HK-2 (cell line): ENCODE measurements around the gene ZFHX3.

Experiments used
- DNase-seq: peaks from one replicate; pipeline ENCODE4 v3.0.0-alpha.2; 2018; ENCODE audit not compliant: unreplicated experiment

ZFHX3 gene

DNA sequence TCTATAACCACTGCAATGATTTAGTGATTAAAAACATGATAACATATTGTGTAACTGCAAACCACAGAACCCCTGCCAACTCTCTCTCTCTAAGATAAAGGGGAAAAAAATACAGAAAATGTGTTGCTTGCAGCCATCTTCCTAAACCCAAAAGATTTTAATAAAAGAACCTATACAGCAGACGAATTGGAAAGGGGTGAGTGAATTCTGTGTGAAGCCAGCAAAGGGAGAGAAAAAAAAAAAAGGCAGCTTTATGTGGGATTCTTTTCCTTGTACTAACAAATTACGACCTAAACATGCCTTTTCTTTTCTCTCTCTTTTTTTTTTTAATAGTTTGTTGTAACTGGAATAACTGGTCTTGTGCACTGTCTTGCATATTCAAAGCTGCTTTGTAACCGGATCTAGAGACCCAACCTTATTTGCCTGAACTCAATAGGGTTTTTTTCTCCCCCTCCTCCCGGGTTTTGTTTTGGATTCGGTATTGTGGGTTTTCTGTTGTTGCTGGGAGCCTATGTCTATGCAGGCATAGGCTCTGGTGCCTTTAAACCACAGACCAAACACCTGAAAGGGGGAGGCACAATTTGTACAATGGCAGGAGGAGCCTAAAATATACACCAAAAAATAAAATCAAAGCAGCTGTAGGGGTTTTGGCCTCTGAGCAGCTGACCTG is 7.0 kb upstream of the ZFHX3 start:
- no peak for DNase-seq

DNA sequence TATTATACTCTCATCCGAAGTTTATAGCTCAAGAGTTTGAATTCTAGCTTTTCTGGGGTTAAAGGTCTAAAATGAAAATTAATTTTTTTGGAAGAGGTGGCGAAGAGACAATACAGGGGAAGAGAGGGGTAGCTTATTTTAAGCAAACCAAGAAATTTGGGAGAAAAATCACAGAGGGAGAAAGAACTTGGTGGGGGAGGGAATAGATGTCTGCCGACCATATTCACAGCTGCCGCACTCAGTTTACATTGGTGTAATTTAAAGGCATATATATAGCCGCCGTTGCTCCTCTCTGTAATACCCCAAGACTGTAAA is 6.5 kb upstream of the ZFHX3 start:
- DNase-seq = no peak

DNA sequence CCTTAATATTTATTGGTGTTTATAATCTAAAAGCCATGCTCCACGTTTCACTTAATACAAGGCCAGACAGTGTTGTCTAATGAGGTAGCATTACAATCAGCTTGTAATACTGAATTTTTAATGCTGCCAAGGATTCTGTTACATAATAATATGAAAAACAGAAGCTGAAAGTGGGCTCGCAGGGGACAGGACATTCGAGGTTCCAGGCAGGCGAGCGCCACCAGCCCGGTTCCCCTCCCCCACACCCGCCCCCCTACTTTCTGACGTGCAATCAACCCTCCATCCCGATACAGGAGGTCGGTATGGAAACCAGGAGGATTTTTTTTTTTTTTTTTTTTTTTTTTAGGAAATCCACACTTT is 6.2 kb upstream of the ZFHX3 start:
- DNase-seq = no peak

DNA sequence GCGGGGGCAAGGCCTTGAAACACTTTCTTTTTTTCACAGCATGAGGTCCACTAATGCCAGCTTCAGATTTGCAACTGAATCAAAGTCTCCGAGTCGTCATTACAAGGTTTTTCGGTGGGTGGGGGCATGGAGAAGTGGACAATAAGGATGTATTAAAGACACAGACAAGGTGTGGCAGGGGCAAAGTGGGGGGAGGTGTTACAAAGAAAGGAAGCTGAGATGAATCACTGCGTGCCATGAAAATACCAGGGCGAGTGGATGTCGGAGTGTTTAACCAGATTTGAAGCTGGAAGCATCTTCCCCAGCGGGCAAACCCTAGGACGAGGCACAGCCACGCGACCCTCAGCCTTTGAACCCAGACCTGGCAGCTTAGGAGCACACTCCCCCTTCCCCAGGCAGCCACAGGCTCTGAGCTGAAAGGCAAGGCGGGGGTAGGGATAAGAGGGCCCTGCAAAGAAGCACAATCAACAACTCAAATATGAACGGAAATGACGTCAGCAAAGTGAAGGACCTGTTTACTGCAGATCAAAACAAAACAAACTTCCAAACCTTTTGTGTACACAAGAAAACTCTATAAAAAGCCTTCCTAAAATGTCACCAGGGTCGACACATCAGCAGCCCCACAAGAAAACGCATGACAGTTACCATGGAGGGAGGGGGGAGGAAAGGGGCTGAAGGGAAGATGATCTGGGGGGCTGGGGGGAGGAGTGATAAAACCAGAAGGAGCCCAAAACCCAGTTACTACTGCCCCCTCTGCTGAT is 5.6 kb upstream of the ZFHX3 start:
- no peak for DNase-seq

DNA sequence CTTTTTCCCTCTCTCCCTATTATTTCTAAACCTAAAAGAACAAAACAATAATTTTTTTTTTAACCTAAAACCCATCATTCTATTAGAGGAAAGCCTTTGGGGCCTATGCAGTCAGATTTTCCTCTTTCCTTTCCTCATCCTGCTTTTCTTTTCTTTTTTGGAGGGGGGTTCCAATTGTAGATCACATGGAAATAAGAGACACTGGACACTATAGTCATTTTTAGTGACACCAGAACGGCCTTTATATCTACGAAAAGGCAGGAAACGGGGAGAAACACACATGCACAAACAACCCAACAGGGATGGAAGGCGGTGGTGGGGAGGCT is 5.1 kb upstream of the ZFHX3 start:
- DNase-seq = no peak

DNA sequence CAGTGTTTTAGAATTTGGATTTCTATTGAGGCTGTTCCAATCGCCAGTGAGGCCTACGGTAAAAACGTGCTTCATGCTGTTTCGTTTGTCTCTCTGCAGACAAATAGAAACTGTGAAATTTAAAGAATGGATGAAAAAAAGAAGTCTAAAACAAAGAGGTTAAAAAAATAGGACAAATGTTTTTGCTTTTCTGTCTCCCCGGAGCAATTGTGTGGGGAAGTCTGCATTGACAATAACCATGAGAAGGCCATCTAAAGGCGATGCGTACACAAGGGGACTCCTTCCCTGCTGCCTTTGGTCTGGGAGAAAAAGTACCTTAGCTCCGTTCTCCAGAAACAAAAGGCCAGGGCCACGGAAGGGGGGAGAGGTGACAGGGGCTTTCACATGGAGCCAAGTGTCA is 4.6 kb upstream of the ZFHX3 start:
- DNase-seq = no peak

DNA sequence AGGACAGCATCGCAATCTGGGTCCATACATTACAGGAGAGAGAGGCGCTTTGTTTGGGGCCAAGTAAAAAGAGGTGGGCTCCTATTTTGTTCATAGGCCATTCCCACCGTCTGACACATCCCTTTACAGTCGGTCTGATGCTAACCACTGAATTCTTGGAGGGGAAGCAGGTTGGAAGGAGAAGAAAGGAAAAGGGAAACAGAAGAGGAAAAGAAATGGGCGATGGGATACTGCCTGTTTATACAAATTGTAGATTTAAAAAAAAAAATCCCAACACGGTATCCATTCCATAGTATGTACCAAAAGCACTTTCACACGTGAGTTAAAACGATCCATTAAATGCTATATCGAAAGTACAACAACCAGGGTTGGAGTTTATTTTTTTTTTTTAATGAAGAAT is 4.0 kb upstream of the ZFHX3 start:
- DNase-seq = no peak

DNA sequence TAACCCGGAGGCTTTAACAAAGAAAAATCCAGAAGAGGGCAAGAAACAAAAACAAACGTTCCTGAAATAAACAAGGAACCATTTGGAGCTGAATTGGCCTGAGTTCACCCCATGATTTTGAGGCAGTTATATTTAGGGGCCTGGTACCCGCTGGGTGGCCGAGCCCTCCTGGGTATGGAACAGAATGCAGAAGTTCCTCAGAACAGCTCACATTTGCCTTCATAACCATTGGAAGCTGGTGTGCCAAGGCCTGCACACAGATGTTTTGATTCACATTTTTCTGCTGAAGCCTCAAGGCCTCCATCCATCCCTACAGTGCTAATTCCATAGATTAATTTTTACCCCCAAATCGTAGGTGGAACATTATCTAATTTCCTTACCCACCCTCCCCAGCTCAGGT is 3.3 kb upstream of the ZFHX3 start:
- DNase-seq = no peak

DNA sequence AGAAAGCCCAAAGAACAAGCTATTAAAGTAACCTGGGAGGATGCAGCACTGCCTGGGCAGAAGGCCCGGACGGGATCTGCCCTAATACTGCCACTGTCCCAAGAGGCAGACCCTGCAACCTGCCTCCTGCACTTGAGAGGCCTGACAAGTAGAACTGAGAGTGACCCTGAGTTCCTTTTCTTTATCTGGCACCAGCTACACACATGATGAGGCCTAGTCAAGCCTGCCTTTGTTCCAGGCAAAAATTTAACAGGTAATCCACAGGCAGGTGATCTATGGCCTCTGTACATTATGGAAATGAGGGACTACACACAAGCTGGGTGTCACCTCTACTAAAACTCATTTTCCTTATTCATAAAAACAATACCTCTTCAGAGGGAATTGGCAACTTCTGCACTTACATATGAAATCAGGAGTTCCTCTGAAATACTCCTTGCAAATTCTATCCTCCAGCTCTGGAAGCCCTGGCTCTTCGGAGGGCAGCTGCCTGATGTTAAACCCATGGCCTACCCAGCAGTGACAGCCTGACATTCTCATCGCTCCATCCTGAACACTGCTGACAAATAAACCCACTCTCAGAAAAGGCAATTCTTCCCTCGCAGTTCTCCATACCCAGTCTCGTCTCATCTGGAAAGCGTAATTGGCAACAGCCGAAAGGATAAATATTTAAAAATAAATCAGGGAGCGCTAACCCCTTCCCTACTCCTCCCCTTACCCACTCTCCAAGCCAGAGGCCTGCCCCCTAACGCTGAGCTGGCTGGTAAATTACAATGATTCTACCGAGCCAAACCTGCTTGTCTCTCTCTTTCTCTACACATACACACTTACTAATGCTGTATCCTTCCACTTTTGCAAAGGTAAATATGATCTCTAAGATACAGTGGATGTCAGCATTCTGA is 2.5 kb upstream of the ZFHX3 start:
- no peak for DNase-seq

DNA sequence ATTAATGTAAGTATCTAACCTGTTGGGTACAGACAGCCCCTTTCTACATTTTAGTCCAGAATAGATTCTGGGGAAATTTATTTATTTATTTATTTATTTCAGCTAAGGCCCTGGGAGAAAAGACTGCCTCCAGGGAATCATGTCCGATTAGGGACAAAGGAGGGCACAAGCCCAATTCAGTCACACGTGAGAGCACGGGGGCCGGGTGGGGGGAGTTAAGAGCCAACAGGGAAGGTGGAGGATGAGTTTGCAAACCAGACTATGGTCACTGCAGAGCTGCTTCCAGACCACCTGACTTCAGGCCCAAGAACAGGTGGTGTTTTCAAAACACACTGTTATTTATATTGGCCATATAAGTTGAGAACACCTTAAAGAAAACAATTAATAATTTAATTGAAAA is 1.6 kb upstream of the ZFHX3 start:
- DNase-seq = no peak

DNA sequence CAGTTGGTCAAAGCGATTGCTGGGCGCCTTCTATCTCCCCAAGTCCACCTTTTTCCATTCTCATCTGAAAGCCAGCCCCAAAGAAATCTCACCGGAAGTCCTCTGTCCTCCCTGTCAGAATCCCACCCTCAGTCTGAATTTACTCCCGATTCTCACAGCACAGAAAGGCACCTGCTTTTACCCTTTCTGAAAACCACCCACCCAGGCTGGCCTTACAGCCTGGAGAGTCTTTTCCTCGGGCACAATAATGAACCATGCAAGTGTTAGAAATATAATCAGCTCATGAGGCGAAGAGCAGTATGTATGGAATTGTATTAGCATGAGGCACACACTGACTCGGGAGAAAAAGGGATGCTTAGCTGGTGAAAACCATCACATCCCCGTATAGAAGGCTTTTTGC is 1.2 kb upstream of the ZFHX3 start:
- DNase-seq = no peak

DNA sequence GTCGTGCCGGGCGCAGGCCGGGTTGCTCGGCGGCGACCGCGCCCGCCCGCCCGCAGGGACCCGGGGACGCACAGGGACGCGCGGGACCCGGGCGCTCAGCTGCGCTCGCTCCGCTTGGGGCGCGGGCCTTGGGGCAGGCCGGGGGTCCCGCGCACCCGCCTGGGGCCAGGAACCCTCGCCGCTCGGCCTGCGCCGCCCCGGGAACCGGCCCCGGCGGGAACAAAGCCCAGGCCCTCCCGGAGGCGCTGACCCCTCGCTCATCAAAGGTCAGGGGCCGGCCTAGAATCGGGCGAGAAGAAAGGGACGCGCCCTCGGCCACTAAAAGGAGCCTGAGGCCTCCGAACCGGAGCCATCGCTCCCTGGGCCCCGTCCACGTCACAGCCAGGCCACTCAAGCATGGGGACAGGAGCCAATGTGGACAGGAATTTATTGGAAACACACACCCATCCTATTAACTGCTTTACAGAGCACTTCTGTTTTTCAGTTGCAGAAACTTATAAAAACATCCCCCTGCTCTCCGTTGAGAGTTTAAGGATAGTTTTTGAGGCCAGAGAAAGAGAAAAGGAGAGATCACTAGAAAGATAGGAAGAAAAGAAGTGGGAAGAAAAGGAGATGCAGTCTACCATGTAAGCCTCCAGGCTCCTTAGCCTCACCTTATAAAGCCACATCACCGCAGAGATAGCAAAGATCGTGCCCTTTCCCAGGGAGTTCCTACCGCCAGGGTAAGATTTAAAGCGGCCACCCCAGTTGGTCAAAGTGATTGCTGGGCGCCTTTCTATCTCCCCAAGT is 558 bp upstream of the ZFHX3 start:
- DNase-seq = peak; percentile 59

DNA sequence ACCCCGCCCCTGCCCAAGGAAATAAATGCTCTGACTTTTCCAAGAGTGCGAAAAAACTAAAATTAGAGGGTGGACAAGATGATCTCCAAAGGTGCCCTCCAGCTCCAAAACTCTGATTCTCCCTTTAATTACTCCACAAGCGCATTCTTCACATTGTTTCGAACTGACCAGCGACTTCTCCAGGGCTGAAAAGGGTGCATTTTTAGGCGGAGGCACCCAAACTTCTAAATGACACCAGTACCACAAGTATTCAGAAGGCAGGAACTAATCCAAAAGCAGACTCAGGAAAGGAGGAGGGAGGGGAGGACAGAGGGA is 750 bp downstream of the ZFHX3 start:
- no peak for DNase-seq

DNA sequence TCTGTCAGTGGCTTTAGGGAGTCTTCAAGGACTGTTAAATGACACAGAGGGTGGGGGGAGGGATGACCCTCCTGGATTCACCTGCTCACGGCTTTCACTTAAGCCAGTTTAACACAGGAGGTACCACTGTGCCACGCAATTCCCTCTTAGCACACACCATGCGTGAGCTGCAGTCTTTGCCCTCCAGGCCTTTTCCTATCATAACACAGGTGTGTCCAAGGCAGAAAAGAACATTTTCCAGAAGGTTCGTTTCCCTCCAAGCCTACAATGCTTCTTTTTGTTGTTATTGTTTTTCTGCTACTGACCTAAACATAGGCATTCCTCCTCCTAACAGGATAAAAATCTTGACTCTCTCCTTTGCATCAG is 1.1 kb downstream of the ZFHX3 start:
- no peak for DNase-seq

DNA sequence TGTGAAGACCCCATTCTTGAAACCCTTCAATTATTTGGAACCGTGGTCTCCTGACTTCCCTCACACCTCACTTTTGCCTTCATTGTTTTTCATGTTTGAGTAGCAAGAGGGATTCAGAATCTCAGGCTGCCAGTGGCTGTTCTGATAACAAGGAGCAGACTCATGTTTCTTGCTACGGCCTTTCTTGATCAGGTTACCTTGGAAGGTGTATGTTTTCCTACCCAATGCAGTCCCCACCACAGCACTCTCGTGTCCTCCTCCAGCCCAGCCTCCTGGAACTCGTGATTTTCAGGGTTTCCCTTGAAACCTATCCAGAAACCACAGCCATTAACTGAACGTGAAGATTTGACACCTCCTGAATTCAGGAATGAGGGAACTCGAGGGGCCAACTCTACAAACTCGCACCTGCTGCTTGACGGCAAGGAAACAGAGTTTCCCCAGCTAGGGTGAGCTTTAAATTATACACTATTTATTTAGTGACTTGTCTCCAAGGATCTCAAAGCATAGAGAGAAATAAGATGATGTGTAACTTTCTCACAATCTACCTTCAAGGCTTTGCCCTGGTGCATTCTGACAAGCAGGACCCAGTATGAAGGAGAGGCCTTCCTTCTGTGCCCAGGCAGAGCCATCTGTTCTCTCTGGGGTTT is 1.6 kb downstream of the ZFHX3 start:
- no peak for DNase-seq

DNA sequence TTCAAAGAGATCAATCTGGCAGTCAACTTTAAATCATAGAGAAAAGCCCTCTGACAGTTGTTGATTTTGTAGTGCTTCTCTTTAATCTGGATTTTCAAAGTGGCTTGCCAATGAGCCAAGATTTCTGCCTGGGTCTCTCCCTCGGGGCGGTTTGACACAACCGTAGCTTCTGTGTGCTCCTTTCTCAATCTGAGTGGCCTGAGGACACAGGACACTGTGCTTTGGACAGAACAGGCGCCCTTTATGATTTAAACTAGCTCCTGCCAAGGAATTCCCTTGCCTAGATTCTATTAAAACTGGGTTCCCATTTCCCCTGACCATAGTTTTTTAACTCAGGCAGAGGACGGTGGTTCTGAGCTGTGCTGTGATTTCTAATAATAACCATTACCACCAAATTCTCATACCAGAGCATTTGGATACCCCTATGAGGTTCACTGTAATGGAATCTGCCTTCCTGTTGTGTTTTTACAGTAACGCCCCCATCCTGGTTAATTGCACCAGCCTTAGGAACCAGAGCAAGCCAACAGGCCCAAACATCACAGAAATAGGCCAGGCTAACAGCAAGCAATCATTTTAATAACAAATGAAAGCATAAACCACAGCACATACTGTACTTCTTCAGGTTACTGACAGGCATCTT is 4.0 kb downstream of the ZFHX3 start:
- DNase-seq = no peak

DNA sequence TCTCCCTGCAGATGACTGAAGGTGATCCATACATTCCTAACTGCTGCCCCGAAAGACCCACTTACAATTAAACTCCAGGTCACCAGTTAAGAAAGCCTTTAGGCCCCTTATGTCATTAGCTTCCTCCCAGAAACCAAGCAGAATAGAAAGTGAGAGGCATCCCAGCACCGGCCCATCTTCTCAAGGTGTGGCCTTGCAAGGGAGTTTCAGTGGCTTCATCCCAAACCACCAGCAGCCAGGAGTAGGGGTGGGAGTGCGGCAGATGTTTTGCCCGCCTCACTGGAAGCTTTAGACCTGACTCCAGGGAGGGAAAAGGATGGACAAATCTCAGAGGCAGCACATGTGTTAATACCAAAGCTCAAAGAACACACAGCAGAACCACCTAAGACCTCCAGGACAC is 5.1 kb downstream of the ZFHX3 start:
- DNase-seq = no peak

DNA sequence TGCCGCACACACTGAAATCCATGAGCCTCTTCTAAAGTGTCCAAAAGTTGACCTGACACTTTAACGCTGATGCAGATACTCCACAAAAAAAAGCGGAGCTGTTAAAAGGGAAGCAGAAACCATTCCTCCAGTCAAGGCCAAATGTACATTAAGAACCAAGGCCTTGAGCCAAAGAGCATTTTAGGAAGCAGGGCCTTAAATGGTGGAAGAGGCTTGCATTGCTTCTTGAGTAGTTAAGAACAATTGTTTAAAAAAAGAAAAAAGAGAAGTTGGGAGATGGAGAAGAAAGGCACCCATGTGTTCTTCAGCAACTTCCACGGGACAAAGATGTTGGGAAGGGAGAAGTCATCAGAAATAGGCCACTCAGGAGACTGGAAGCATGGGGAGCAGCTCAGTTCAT is 6.3 kb downstream of the ZFHX3 start:
- DNase-seq = no peak

DNA sequence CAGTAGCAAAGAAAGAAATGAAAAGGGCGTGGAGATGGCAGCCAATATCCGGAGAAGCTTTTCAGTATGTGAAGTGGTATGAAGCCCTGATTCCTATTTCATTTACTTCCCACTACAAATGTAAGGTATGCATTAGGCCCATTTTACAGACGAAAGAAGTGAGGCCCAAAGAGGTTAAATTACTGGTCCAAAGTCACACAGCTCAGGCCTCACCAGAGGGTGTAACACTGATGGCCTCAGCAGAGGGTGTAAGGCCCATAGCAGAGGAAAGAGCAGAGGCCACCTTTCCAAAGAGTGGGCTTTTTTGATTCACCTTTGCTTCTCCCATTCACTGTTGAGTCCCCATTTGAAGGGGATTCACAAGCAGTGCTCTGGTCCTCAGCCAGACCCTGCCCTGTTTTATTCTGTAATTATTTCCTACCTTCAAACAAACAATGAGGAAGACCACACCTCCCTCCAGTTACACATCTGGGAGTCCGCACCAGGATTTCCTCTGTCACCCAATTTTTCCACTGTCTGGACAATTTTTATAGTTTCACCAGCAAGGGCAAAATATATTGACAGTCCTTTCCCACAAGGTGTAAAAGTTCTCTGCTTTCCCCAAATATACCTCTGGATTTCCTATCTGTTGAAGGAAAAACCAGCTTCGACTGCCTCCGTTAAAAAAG is 7.1 kb downstream of the ZFHX3 start:
- DNase-seq = no peak

DNA sequence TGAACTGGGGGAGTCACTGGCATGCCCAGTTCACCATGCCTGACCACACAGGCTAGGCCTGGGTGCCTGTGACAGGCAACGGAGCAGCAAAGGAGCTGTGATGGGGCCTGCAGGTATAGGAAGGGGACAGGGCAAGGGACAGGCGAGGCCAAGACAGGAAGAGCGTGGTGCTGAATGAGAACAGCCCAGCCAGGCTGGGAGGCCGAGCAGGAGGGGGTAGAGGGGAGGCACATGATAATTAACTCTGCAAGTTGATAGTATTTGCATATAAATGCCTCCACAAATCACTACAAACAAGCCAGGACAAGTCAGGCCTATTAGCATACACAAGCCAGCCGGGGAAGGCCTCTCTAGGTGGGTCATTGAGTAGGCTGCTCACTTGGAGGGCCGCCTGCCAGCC is 7.8 kb downstream of the ZFHX3 start:
- no peak for DNase-seq
